HepG2 (cell line): Measurements from ENCODE around the gene TIMM10. TPM values are rescaled to one million over a fixed set of nuclear protein-coding genes. Genes with fewer than 3 reads are reported as not detected.

Source experiments
- CHCHD3 ChIP-seq: sonication (generic); formaldehyde crosslinking; IDR thresholded peaks from 2 replicates; pipeline ENCODE4 v1.8.0; 2022; ENCODE audit warnings: mild to moderate bottlenecking, missing genetic modification reagents, moderate library complexity
- E2F2 ChIP-seq: sonication (generic); formaldehyde crosslinking; IDR thresholded peaks from 2 replicates; pipeline ENCODE4 v1.4.0; 2020; ENCODE audit warnings: missing genetic modification reagents, borderline replicate concordance
- EHMT2 ChIP-seq: fragments of 200-600 bp; sonication (generic); IDR thresholded peaks from 2 replicates; pipeline ENCODE4 v1.7.0; 2017; ENCODE audit warnings: antibody characterized with exemption, low read depth, low read length, borderline replicate concordance
- EP300 ChIP-seq, 3 experiments: sonication (generic) in 1 of 3; formaldehyde crosslinking in 1 of 3; IDR thresholded peaks; 2 replicates each; pipeline versions ENCODE4 v1.5.1 to v1.6.1; 2011 to 2020; ENCODE audit warnings: low read depth in 2 of 3, low read length in 2 of 3, borderline replicate concordance in 1 of 3, improper control_type of control experiment in 1 of 3, mild to moderate bottlenecking in 1 of 3, missing genetic modification reagents in 1 of 3, moderate library complexity in 1 of 3
- FOXP1 ChIP-seq, 2 experiments: fragments of 450-650 bp in 1 of 2; IDR thresholded peaks; 2 replicates each; pipeline ENCODE4 v1.6.1; 2017 to 2018; ENCODE audit warnings: antibody characterized with exemption in 1 of 2
- HNF4A ChIP-seq: sonication (generic); formaldehyde crosslinking; IDR thresholded peaks from 2 replicates; pipeline ENCODE4 v1.4.0; 2020; ENCODE audit warnings: missing genetic modification reagents
- JUND ChIP-seq: sonication (generic); formaldehyde crosslinking; IDR thresholded peaks from 2 replicates; pipeline ENCODE4 v1.8.0; 2022; ENCODE audit warnings: mild to moderate bottlenecking, missing genetic modification reagents
- MATR3 ChIP-seq: sonication (generic); formaldehyde crosslinking; IDR thresholded peaks from 2 replicates; pipeline ENCODE4 v1.4.0; 2020; ENCODE audit warnings: missing genetic modification reagents
- NBN ChIP-seq: fragments of 450-650 bp; conservative IDR thresholded peaks from 2 replicates; pipeline ENCODE4 v1.6.1; 2017
- NCOA2 ChIP-seq: sonication (generic); formaldehyde crosslinking; IDR thresholded peaks from 2 replicates; pipeline ENCODE4 v1.8.0; 2022; ENCODE audit warnings: inconsistent platforms
- NFKB2 ChIP-seq: sonication (generic); formaldehyde crosslinking; IDR thresholded peaks from 2 replicates; pipeline ENCODE4 v1.4.0; 2020; ENCODE audit warnings: missing genetic modification reagents, borderline replicate concordance
- PAXIP1 ChIP-seq: sonication (generic); formaldehyde crosslinking; conservative IDR thresholded peaks from 2 replicates; pipeline ENCODE4 v1.4.0; 2020; ENCODE audit warnings: mild to moderate bottlenecking, missing genetic modification reagents, moderate library complexity
- POGK ChIP-seq: sonication (generic); formaldehyde crosslinking; conservative IDR thresholded peaks from 2 replicates; pipeline ENCODE4 v1.8.0; 2022; ENCODE audit warnings: mild to moderate bottlenecking, moderate library complexity, missing genetic modification reagents
- RBFOX2 ChIP-seq: fragments of 200-400 bp; formaldehyde crosslinking; IDR thresholded peaks from 2 replicates; pipeline ENCODE4 v1.6.1; 2017; ENCODE audit warnings: low read depth, mild to moderate bottlenecking, low read length
- RXRA ChIP-seq: sonication (generic); formaldehyde crosslinking; IDR thresholded peaks from 2 replicates; pipeline ENCODE4 v1.5.1; 2020; ENCODE audit warnings: missing genetic modification reagents
- ZNF180 ChIP-seq: sonication (generic); formaldehyde crosslinking; IDR thresholded peaks from 2 replicates; pipeline ENCODE4 v1.4.0; 2020; ENCODE audit warnings: low read depth, missing genetic modification reagents, borderline replicate concordance
- ZNF800 ChIP-seq: sonication (generic); formaldehyde crosslinking; IDR thresholded peaks from 2 replicates; pipeline ENCODE4 v1.4.0; 2020; ENCODE audit warnings: missing genetic modification reagents
- polyA plus RNA-seq, 8 experiments: library from polyadenylated mRNA; depleted of rRNA in 3 of 8; stranded (reverse) in 7 of 8; unstranded in 1 of 8; fragments of >200 nt; fragmentation: Illumina TruSeq in 4 of 8; extraction: Trizol in 4 of 8; gene quantifications; 2 replicates each; pipeline versions ENCODE4 v1.2.1 to v1.2.3, GENCODE V29; 2011 to 2016; ENCODE audit warnings: low read depth in 4 of 8, missing spikeins in 1 of 8, mixed read lengths in 1 of 8; ENCODE audit not compliant: insufficient read depth in 1 of 8
- total RNA-seq, 5 experiments: library from RNA; depleted of rRNA; stranded (reverse); fragments of >200 nt; fragmentation: Illumina TruSeq; extraction: Trizol; gene quantifications; 2 replicates each; pipeline ENCODE4 v1.2.3, GENCODE V29; 2016; ENCODE audit warnings: low read depth in 1 of 5
- TF ChIP-seq, protein P1 (sequence below): sonication (generic); formaldehyde crosslinking; IDR thresholded peaks from 2 replicates; pipeline ENCODE4 v1.4.0; 2020; ENCODE audit warnings: missing genetic modification reagents

Gene TIMM10
- total and polyA plus RNA-seq, 2 of the 13 experiments (the other 11 are each of a cell fraction or from before 2014, with no cell fraction given): 67.8 to 82.2 TPM

- TF ChIP-seq FOXP1 (IDR thresholded peaks at IDR 0.05) (no peak), FOXP1 (CRISPR knock-in tag; IDR thresholded peaks at IDR 0.05) (no peak), NCOA2 (CRISPR knock-in tag) (no peak), JUND (CRISPR knock-in tag) (no peak), RXRA (CRISPR knock-in tag) (no peak), CHCHD3 (CRISPR knock-in tag) (no peak), EP300 (IDR thresholded peaks at IDR 0.05; ENCODE audit: low read depth in 2 of 2, low read length in 2 of 2) (no peak), EP300 (CRISPR knock-in tag; IDR thresholded peaks at IDR 0.05; ENCODE audit: borderline replicate concordance) (no peak), NFKB2 (no peak), HNF4A (CRISPR knock-in tag) (peak; percentile 88), ZNF800 (CRISPR knock-in tag) (0 out of 2 replicates have a peak, but pooled peaks have one; percentile 9), NBN (no peak), POGK (CRISPR knock-in tag) (no peak), MATR3 (CRISPR knock-in tag) (no peak), EHMT2 (no peak), E2F2 (CRISPR knock-in tag) (no peak), RBFOX2 (no peak), ZNF180 (CRISPR knock-in tag) (no peak), PAXIP1 (CRISPR knock-in tag) (peak; percentile 71)
- TF ChIP-seq, protein P1, sequence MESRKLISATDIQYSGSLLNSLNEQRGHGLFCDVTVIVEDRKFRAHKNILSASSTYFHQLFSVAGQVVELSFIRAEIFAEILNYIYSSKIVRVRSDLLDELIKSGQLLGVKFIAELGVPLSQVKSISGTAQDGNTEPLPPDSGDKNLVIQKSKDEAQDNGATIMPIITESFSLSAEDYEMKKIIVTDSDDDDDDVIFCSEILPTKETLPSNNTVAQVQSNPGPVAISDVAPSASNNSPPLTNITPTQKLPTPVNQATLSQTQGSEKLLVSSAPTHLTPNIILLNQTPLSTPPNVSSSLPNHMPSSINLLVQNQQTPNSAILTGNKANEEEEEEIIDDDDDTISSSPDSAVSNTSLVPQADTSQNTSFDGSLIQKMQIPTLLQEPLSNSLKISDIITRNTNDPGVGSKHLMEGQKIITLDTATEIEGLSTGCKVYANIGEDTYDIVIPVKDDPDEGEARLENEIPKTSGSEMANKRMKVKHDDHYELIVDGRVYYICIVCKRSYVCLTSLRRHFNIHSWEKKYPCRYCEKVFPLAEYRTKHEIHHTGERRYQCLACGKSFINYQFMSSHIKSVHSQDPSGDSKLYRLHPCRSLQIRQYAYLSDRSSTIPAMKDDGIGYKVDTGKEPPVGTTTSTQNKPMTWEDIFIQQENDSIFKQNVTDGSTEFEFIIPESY: 0 out of 2 replicates have a peak, but pooled peaks have one; percentile 35
These were observed 50.0 kb downstream of the TIMM10 start (continued) for GRCh38 chr11:57480409-57481137.
